Gastroesophageal sphincter (tissue), 4 donors: ENCODE data around the gene CXorf65. TPM values are rescaled to one million over a fixed set of nuclear protein-coding genes. Genes with fewer than 3 reads are reported as not detected.

Experiments
- ATAC-seq: fragments of 150-250 bp; one replicate; pipeline ENCODE4 v1.9.1; 2016; ENCODE audit warnings: mild to moderate bottlenecking, moderate library complexity
- H3K27ac ChIP-seq, 4 donors: fragments of 200-600 bp; sonication (generic) in 3 of 4; 1 replicate in 3 of 4; 2 replicates in 1 of 4; pipeline ENCODE4 v1.5.1; 2016 to 2019
- H3K27me3 ChIP-seq: fragments of 200-600 bp; sonication (generic); one replicate; pipeline ENCODE4 v1.5.1; 2019
- H3K36me3 ChIP-seq, 2 donors: fragments of 200-600 bp; sonication (generic); one replicate each; pipeline ENCODE4 v1.5.1; 2019; ENCODE audit warnings: control low read depth in 1 of 2
- H3K4me1 ChIP-seq, 3 donors: fragments of 200-600 bp; sonication (generic); 1 replicate in 2 of 3; 2 replicates in 1 of 3; pipeline ENCODE4 v1.5.1; 2016 to 2019; ENCODE audit warnings: control low read depth in 2 of 3
- H3K4me3 ChIP-seq, 2 donors: fragments of 200-600 bp; sonication (generic); one replicate each; pipeline ENCODE4 v1.5.1; 2019; ENCODE audit warnings: mild to moderate bottlenecking in 1 of 2, moderate library complexity in 1 of 2
- H3K9me3 ChIP-seq, 3 donors: fragments of 200-600 bp; sonication (generic); one replicate each; pipeline ENCODE4 v1.5.1; 2017 to 2019; ENCODE audit warnings: control low read depth in 2 of 3
- EP300 ChIP-seq: sonication (generic); formaldehyde crosslinking; IDR thresholded peaks from one replicate; pipeline ENCODE4 v1.6.1; 2017; ENCODE audit warnings: antibody characterized with exemption, mild to moderate bottlenecking
- POLR2A ChIP-seq, 2 donors: fragments of 450-650 bp; IDR thresholded peaks; one replicate each; pipeline ENCODE4 v1.6.1; 2017; ENCODE audit warnings: antibody characterized with exemption in 2 of 2, mild to moderate bottlenecking in 2 of 2, moderate library complexity in 1 of 2
- POLR2AphosphoS5 ChIP-seq: sonication (generic); formaldehyde crosslinking; IDR thresholded peaks from one replicate; pipeline ENCODE4 v1.6.1; 2017; ENCODE audit warnings: antibody characterized with exemption
- WGBS, 2 donors: methylation state at CpG; one replicate each; pipeline ENCODE4 v1.1.5; 2018; ENCODE audit warnings: low coverage in 1 of 2; 5-methylcytosine and 5-hydroxymethylcytosine counted together
- total RNA-seq, 4 donors: library from RNA; depleted of rRNA; stranded (reverse); fragments of >200 nt; gene quantifications; one replicate each; pipeline ENCODE4 v1.1.0, GENCODE V29; 2016
- TF ChIP-seq, protein P1 (sequence below), 4 experiments: fragments of 200-600 bp in 2 of 4; fragments of 450-650 bp in 2 of 4; sonication (generic) in 1 of 4; IDR thresholded peaks; one replicate each; pipeline ENCODE4 v1.5.1; 2017 to 2019; ENCODE audit warnings: antibody characterized with exemption in 4 of 4, mild to moderate bottlenecking in 2 of 4, moderate library complexity in 2 of 4

CXorf65 gene
- total RNA-seq: not detected

DNA sequence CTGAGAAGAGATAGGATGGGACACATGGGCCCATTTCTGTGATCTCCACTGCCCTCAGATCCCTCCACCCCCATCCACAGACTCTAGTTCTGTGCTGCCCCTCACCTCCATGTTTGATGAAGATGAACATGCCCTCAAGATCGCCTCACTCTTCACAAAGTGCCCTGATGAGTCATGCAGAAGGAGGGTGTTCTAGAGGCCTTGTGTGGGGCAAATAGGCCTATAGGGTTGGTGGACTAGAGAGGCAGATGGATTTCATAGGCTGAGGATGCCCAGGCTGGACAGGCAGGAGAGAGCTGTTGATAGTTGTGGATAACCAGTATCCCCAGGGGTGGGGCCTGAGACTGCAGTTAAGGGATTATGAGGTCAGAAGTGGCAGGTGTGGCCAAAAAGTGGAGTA is at the start of gene CXorf65:
Gene CXorf65, minus strand, starts transcription at position 314 of the 400 bp plus-strand sequence. Its CDS starts 184 bp downstream, at position 130.
- Histone ChIP-seq H3K27ac (no peak within 1 kb of the TSS), H3K27me3 (no peaks in the 10 kb centered on the region), H3K36me3 (no peaks in the 10 kb centered on the region), H3K9me3 (no peaks in the 10 kb centered on the region), H3K4me3 (no peak within 1 kb of the TSS), H3K4me1 (no peaks in the 10 kb centered on the region)
- TF ChIP-seq POLR2AphosphoS5 (no peak), EP300 (no peak), POLR2A (IDR thresholded peaks at IDR 0.05) (no peak)
- TF ChIP-seq, protein P1, sequence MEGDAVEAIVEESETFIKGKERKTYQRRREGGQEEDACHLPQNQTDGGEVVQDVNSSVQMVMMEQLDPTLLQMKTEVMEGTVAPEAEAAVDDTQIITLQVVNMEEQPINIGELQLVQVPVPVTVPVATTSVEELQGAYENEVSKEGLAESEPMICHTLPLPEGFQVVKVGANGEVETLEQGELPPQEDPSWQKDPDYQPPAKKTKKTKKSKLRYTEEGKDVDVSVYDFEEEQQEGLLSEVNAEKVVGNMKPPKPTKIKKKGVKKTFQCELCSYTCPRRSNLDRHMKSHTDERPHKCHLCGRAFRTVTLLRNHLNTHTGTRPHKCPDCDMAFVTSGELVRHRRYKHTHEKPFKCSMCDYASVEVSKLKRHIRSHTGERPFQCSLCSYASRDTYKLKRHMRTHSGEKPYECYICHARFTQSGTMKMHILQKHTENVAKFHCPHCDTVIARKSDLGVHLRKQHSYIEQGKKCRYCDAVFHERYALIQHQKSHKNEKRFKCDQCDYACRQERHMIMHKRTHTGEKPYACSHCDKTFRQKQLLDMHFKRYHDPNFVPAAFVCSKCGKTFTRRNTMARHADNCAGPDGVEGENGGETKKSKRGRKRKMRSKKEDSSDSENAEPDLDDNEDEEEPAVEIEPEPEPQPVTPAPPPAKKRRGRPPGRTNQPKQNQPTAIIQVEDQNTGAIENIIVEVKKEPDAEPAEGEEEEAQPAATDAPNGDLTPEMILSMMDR (IDR thresholded peaks at IDR 0.05): no peak
- ATAC-seq: no peak
- no CpG with 5 or more reads among the region's 1 CpG for WGBS, 2 donors

- no CpG with 5 or more reads among the region's 3 CpGs for WGBS, 2 donors
- ATAC-seq: no peak
- H3K4me1 ChIP-seq: no peaks in the 10 kb centered on the region
- no peak overlapping the region for H3K4me3 ChIP-seq
- H3K9me3 ChIP-seq: no peaks in the 10 kb centered on the region
- no peak overlapping the region for H3K27ac ChIP-seq
- no peaks in the 10 kb centered on the region for H3K27me3 ChIP-seq
- H3K36me3 ChIP-seq: no peaks in the 10 kb centered on the region
- no peak for TF ChIP-seq POLR2A (IDR thresholded peaks at IDR 0.05)
- no peak for TF ChIP-seq EP300
- no peak for TF ChIP-seq POLR2AphosphoS5
- TF ChIP-seq, protein P1 (IDR thresholded peaks at IDR 0.05): no peak
These were observed 48.1 kb upstream of the CXorf65 start for GRCh38 chrX:71154641-71155040.

- TF ChIP-seq POLR2A (IDR thresholded peaks at IDR 0.05) (no peak), POLR2AphosphoS5 (no peak), EP300 (no peak)
- TF ChIP-seq, protein P1 (IDR thresholded peaks at IDR 0.05): no peak
- WGBS, 2 donors: no CpG with 5 or more reads among the region's 7 CpGs
- no peak overlapping the region for H3K4me3 ChIP-seq
- no peak overlapping the region for H3K27ac ChIP-seq
- H3K27me3 ChIP-seq: no peaks in the 10 kb centered on the region
- H3K4me1 ChIP-seq: no peaks in the 10 kb centered on the region
- H3K9me3 ChIP-seq: no peaks in the 10 kb centered on the region
- H3K36me3 ChIP-seq: no peaks in the 10 kb centered on the region
- no peak for ATAC-seq
These were observed 47.7 kb upstream of the CXorf65 start for GRCh38 chrX:71154196-71154595.

DNA sequence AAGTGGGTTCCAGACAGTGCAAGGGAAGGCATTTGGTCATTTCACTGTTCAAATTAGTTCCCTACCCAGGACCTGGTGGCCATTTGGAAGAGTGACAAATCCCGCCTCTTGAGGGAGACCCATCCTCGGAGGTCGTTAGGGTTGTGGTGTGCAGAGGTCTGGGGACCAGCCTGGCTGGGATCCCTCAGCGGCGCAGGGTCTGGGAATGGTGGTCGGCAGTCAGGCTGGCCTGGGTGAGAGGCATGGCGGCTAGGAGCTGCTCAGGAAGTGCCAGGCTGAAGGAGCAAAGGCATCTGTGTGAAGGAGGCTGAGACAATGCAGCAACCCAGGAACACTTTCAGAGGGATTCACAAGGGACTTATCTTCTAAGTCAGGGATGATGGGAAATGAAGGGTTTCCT is 44.8 kb upstream of the CXorf65 start:
- 52% methylated on average over 3 of the region's 7 CpGs; no CpG with 5 or more reads in 1 of the 2 donors for WGBS, 2 donors
- ATAC-seq: no peak
- H3K27me3 ChIP-seq: no peaks in the 10 kb centered on the region
- no peaks in the 10 kb centered on the region for H3K9me3 ChIP-seq
- H3K4me1 ChIP-seq: no peaks in the 10 kb centered on the region
- TF ChIP-seq POLR2AphosphoS5: no peak
- TF ChIP-seq, protein P1 (IDR thresholded peaks at IDR 0.05): no peak
- no peak for TF ChIP-seq EP300
- no peak for TF ChIP-seq POLR2A (IDR thresholded peaks at IDR 0.05)
- no peak overlapping the region for H3K27ac ChIP-seq
- no peaks in the 10 kb centered on the region for H3K36me3 ChIP-seq
- H3K4me3 ChIP-seq: no peak overlapping the region

- no peak for TF ChIP-seq POLR2A (IDR thresholded peaks at IDR 0.05)
- no peak for TF ChIP-seq POLR2AphosphoS5
- no peak for TF ChIP-seq EP300
- TF ChIP-seq, protein P1 (IDR thresholded peaks at IDR 0.05): no peak
- Histone ChIP-seq H3K9me3 (no peaks in the 10 kb centered on the region), H3K27me3 (no peaks in the 10 kb centered on the region), H3K36me3 (no peaks in the 10 kb centered on the region), H3K4me1 (peaks cover 0 to 26% (median 0%) of the 10 kb centered on the region in 3 donors), H3K27ac (no peak overlapping the region), H3K4me3 (no peak overlapping the region)
- WGBS, 2 donors: no CpG with 5 or more reads among the region's 8 CpGs
- ATAC-seq: no peak
These were observed 41.7 kb upstream of the CXorf65 start for GRCh38 chrX:71148278-71148663.
